HG03039 (cell line): Measurements from ENCODE around the gene ANKRD13A.
"Not testable (repeated sequence)": the region's sequence is repeated elsewhere in the genome, so short reads cannot be mapped to it uniquely, and the experiment has no call there.

Source experiments
- ATAC-seq: cut with Tn5 transposase; IDR thresholded peaks from one replicate; pipeline ENCODE4 v1.9.1; 2021; ENCODE audit warnings: mild to moderate bottlenecking, moderate library complexity; ENCODE audit not compliant: unreplicated experiment

ANKRD13A gene

DNA sequence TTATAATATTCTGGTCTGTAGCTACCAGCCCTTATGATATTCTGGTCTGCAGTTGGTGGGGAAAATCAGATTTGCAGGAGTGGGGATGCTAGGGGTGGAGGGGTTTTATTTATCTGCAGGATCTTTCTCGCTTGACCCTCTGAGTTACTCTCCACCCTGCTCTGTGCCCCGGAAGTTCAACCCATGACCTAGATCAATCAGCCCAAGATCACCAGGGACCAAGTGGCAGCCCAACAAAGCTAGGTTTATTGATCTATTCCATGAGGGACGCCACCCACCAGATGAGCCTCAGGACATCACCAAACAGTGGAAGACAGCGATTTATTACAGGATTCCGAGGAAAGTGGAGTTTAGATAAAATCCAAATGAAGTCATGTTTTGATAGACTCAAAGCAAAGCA, 74.9 kb downstream of the ANKRD13A start:
- ATAC-seq = no peak

DNA sequence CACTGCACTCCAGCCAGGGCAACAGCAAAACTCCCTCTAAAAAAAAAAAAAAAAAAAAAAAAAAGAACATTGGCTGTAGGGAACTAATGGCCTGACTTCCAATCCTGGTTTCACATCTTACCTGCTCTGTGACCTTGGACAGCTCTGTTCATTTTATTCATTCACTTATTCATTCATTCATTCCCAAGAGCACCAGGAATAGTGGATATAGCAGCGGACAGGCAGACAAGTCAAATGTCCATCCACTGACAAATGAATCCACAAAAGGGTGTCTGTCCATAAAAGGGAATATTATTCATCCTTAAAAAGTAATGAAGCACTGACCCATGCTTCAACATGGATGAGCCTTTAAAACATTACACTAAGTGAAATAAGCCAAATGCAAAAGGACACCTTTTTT, 76.7 kb downstream of the ANKRD13A start:
- no peak for ATAC-seq

GRCh38 chr12:110077800-110078199, 78.6 kb downstream of the ANKRD13A start:
- no peak for ATAC-seq

- ATAC-seq = peak; percentile 78
Measured at GRCh38 chr12:110079477-110080400, 80.5 kb downstream of the ANKRD13A start.

DNA sequence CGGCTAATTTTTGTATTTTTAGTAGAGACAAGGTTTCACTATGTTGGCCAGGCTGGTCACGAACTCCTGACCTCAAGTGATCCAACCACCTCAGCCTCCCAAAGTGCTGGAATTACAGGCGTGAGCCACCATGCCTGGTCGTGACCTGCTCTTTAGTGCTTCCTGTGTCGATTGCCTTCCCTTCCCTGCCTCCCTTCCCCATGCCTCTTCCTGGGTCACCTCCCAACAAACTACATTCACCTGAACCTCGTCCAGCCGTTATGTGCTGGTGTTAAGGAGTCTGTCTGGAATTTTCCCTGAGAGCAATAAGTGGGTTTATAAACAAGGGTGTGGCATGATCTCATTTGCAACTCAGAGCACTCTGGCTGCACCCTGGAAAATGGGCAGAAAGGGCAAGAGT, 81.2 kb downstream of the ANKRD13A start:
- no peak for ATAC-seq

DNA sequence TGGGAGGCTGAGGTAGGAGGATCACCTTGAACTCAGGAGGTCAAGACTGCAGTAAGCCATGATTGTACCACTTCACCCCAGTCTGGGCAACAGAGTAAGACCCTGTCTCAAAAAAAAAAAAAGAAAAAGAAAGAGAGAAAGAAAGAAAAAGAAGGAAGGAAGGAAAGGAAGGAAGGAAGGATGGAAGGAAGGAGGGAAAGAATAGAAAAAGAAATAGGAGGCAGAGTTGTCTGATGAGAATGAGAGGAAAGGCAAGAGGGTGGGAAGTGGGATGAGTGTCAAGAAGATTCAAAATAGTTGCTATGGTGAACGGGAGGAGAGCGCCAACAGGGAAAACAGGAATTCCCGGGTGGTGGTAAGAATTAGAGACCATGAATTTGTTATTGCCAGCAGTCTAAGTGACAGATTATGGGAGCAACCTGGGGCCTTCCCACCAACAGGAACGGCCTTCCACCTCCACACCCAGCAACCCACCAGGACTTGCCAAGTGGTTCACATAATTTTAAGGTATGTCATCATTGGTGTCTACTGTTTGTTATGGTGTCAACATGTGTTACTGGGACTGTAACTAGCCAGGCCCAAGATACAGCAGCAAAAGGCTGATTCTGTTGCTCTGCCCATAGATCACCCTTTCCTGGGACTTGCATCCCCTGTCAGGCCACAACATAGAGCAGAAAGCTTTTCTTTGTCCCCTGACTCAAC, 85.2 kb downstream of the ANKRD13A start:
- ATAC-seq = no peak

DNA sequence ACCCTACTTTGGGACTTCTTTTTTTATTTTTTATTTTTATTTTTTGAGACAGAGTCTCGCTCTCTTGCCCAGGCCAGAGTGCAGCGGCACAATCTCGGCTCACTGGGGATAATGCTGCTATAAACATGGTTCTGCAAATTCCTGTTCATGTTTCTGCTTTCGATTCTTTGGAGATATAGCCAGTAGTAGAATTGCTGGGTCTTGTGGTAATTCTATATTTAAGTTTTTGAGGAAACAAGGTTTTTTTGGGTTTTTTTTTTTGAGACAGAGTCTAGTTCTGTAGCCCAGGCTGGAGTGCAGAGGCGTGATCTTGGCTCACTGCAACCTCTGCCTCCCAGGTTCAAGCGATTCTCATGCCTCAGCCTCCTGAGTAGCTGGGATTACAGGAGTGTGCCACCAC, 89.0 kb downstream of the ANKRD13A start:
- not testable (repeated sequence) for ATAC-seq

GRCh38 chr12:110088936-110089335, 89.7 kb downstream of the ANKRD13A start:
- no peak for ATAC-seq
